K562 (cell line): Measurements from ENCODE around the gene PCOLCE2. TPM values are rescaled to one million over a fixed set of nuclear protein-coding genes. Genes with fewer than 3 reads are reported as not detected.

Experiments used
- MAFG ChIP-seq: fragments of 450-650 bp; conservative IDR thresholded peaks from 2 replicates; pipeline ENCODE4 v1.6.1; 2016; ENCODE audit warnings: missing genetic modification characterization, missing compliant biosample characterization
- NBN ChIP-seq: fragments of 450-650 bp; IDR thresholded peaks from 2 replicates; pipeline ENCODE4 v1.6.1; 2016; ENCODE audit warnings: low read depth, mild to moderate bottlenecking
- NONO ChIP-seq, 2 experiments: fragments of 200-400 bp in 1 of 2; fragments of 450-650 bp in 1 of 2; formaldehyde crosslinking in 1 of 2; IDR thresholded peaks; 2 replicates each; pipeline ENCODE4 v1.6.1; 2017; ENCODE audit warnings: low read depth in 2 of 2, mild to moderate bottlenecking in 2 of 2, moderate library complexity in 2 of 2, low read length in 1 of 2
- RBM25 ChIP-seq: fragments of 200-400 bp; formaldehyde crosslinking; IDR thresholded peaks from 2 replicates; pipeline ENCODE4 v1.6.1; 2018; ENCODE audit warnings: low read length, low read depth, moderate library complexity; ENCODE audit not compliant: severe bottlenecking
- STAT5A ChIP-seq: IDR thresholded peaks from 2 replicates; pipeline ENCODE4 v1.6.1; 2012; ENCODE audit warnings: low read length, inconsistent platforms, borderline replicate concordance
- ZNF316 ChIP-seq: fragments of 450-650 bp; IDR thresholded peaks from 2 replicates; pipeline ENCODE4 v1.6.1; 2016
- ZNF507 ChIP-seq: conservative IDR thresholded peaks from 2 replicates; pipeline ENCODE4 v1.6.1; 2017; ENCODE audit warnings: missing genetic modification characterization, missing compliant biosample characterization
- polyA plus RNA-seq, 8 experiments: library from polyadenylated mRNA; depleted of rRNA in 4 of 8; stranded (reverse) in 5 of 8; unstranded in 3 of 8; fragments of >200 nt; fragmentation: Nextera tagmentation in 2 of 8; fragmentation: Illumina TruSeq in 1 of 8; extraction: Ambion mirVana in 2 of 8; extraction: Trizol in 1 of 8; gene quantifications; 2 replicates each; pipeline versions ENCODE4 v1.2.1 to v1.2.3, GENCODE V29; 2011 to 2014; ENCODE audit warnings: inconsistent platforms in 1 of 8, missing spikeins in 1 of 8
- small RNA-seq: library from RNA; depleted of rRNA; stranded (forward); fragments of <200 nt; gene quantifications from one replicate; pipeline ENCODE3, GENCODE V24; 2014
- total RNA-seq, 7 experiments: library from RNA; depleted of rRNA in 6 of 7; stranded (reverse); fragments of >200 nt in 6 of 7; fragmentation: Illumina TruSeq in 2 of 7; extraction: Trizol in 2 of 7; gene quantifications; 2 replicates each; pipeline versions ENCODE4 v1.2.1 to v1.2.3, GENCODE V29; 2011 to 2021; ENCODE audit warnings: low replicate concordance in 1 of 7
- TF ChIP-seq, protein P1 (sequence below): IDR thresholded peaks from 2 replicates; pipeline ENCODE4 v1.6.1; 2012; ENCODE audit warnings: low read depth, low read length, improper control_type of control experiment, borderline replicate concordance

The PCOLCE2 gene
- total and polyA plus RNA-seq, 9 of the 15 experiments (the other 6 are each of a cell fraction or from before 2014, with no cell fraction given), result 0.18 to 1.2 (median 0.65) TPM

DNA sequence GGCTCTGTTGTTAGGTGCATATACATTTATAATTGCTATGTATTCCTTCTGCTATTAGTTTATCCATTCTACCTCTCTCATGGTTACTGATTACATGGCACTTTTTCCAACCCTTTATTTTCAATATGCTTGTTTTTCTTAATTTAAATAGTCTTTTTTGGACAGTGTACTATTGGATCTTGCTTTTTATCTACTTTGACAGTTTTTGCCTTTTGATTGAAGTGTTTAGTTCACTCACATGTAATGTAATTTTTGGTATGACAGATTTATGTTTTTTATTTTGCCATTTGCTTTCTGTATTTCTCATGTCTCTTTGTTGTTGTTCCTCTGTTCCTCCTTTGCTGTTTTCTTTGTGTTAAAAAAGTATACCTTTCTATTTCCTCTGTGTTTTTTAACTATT, 120.5 kb downstream of the PCOLCE2 start (continued):
- TF ChIP-seq NBN (no peak), NONO (IDR thresholded peaks at IDR 0.05; ENCODE audit: low read depth in 2 of 2, low read length in 1 of 2) (no peak), ZNF507 (tag) (peak; percentile 97), MAFG (tag) (no peak), RBM25 (peak; percentile 19), ZNF316 (peak; percentile 59), STAT5A (no peak)
- TF ChIP-seq, protein P1, sequence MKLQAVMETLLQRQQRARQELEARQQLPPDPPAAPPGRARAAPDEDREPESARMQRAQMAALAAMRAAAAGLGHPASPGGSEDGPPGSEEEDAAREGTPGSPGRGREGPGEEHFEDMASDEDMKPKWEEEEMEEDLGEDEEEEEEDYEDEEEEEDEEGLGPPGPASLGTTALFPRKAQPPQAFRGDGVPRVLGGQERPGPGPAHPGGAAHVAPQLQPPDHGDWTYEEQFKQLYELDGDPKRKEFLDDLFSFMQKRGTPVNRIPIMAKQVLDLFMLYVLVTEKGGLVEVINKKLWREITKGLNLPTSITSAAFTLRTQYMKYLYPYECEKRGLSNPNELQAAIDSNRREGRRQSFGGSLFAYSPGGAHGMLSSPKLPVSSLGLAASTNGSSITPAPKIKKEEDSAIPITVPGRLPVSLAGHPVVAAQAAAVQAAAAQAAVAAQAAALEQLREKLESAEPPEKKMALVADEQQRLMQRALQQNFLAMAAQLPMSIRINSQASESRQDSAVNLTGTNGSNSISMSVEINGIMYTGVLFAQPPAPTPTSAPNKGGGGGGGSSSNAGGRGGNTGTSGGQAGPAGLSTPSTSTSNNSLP, result no peak

Small RNA genes lying within 50 kb of the gene (small RNA-seq; reads per million reads assigned to genes)
- not detected for gene RNU7-47P

Other genes with a start within 250 kb of the PCOLCE2 start
- 2.8 and 4.1 TPM in 2 replicates for gene TRPC1, start 165.0 kb downstream of the PCOLCE2 start, total RNA-seq (2014; rRNA removed)
- gene TRPC1, start 165.0 kb downstream of the PCOLCE2 start, total RNA-seq (2014; rRNA removed; fragmentation: Illumina TruSeq; extraction: Trizol), result 5.7 and 6.5 TPM in 2 replicates
- 4.1 and 6.2 TPM in 2 replicates for gene TRPC1, start 165.0 kb downstream of the PCOLCE2 start, total RNA-seq (2015; rRNA removed; fragmentation: Illumina TruSeq; extraction: Trizol)
- 4.2 and 4.6 TPM in 2 replicates for gene TRPC1, start 165.0 kb downstream of the PCOLCE2 start, total RNA-seq (2021)
- gene TRPC1, start 165.0 kb downstream of the PCOLCE2 start, polyA plus RNA-seq (2011; rRNA removed), result 1.9 and 2.0 TPM in 2 replicates
- gene TRPC1, start 165.0 kb downstream of the PCOLCE2 start, polyA plus RNA-seq (2014; fragmentation: Illumina TruSeq; extraction: Trizol), result 3.0 and 3.5 TPM in 2 replicates
- 1 to 10 TPM; 1.4 to 2.2 TPM for gene TRPC1, start 165.0 kb downstream of the PCOLCE2 start, polyA plus RNA-seq (2014; fragmentation: Nextera tagmentation; extraction: Ambion mirVana)
- gene TRPC1, start 165.0 kb downstream of the PCOLCE2 start, polyA plus RNA-seq (2014; rRNA removed), result 2.6 and 3.5 TPM in 2 replicates
- 0.27 and 0.29 TPM in 2 replicates for gene PAQR9, start 74.6 kb upstream of the PCOLCE2 start, total RNA-seq (2014; rRNA removed)
- gene PAQR9, start 74.6 kb upstream of the PCOLCE2 start, total RNA-seq (2014; rRNA removed; fragmentation: Illumina TruSeq; extraction: Trizol), result 0.07 and 0.16 TPM in 2 replicates
- 0.04 TPM in 1 of 2 replicates, not detected in the other for gene PAQR9, start 74.6 kb upstream of the PCOLCE2 start, total RNA-seq (2015; rRNA removed; fragmentation: Illumina TruSeq; extraction: Trizol)
- gene PAQR9, start 74.6 kb upstream of the PCOLCE2 start, total RNA-seq (2021), result 0.40 and 0.58 TPM in 2 replicates
- gene PAQR9, start 74.6 kb upstream of the PCOLCE2 start, polyA plus RNA-seq (2011; rRNA removed), result 0.12 and 0.39 TPM in 2 replicates
- 0.21 and 0.22 TPM in 2 replicates for gene PAQR9, start 74.6 kb upstream of the PCOLCE2 start, polyA plus RNA-seq (2014; fragmentation: Illumina TruSeq; extraction: Trizol)
- gene PAQR9, start 74.6 kb upstream of the PCOLCE2 start, polyA plus RNA-seq (2014; fragmentation: Nextera tagmentation; extraction: Ambion mirVana), result under 1 TPM; 0.08 to 0.13 TPM
- 0.33 and 0.47 TPM in 2 replicates for gene PAQR9, start 74.6 kb upstream of the PCOLCE2 start, polyA plus RNA-seq (2014; rRNA removed)
- 116 and 128 TPM in 2 replicates for gene U2SURP, start 112.5 kb upstream of the PCOLCE2 start, total RNA-seq (2014; rRNA removed)
- gene U2SURP, start 112.5 kb upstream of the PCOLCE2 start, total RNA-seq (2014; rRNA removed; fragmentation: Illumina TruSeq; extraction: Trizol), result 280 and 375 TPM in 2 replicates
- gene U2SURP, start 112.5 kb upstream of the PCOLCE2 start, total RNA-seq (2015; rRNA removed; fragmentation: Illumina TruSeq; extraction: Trizol), result 193 and 205 TPM in 2 replicates
- 198 and 199 TPM in 2 replicates for gene U2SURP, start 112.5 kb upstream of the PCOLCE2 start, total RNA-seq (2021)
- gene U2SURP, start 112.5 kb upstream of the PCOLCE2 start, polyA plus RNA-seq (2011; rRNA removed), result 108 and 140 TPM in 2 replicates
- gene U2SURP, start 112.5 kb upstream of the PCOLCE2 start, polyA plus RNA-seq (2014; fragmentation: Illumina TruSeq; extraction: Trizol), result 174 and 178 TPM in 2 replicates
- gene U2SURP, start 112.5 kb upstream of the PCOLCE2 start, polyA plus RNA-seq (2014; fragmentation: Nextera tagmentation; extraction: Ambion mirVana), result 100 to 1,000 TPM; 191 to 322 TPM
- gene U2SURP, start 112.5 kb upstream of the PCOLCE2 start, polyA plus RNA-seq (2014; rRNA removed), result 97.8 and 140 TPM in 2 replicates
- gene CHST2, start 230.7 kb upstream of the PCOLCE2 start, total RNA-seq (2014; rRNA removed), result 27.3 and 28.5 TPM in 2 replicates
- gene CHST2, start 230.7 kb upstream of the PCOLCE2 start, total RNA-seq (2014; rRNA removed; fragmentation: Illumina TruSeq; extraction: Trizol), result 10.6 and 10.7 TPM in 2 replicates
- gene CHST2, start 230.7 kb upstream of the PCOLCE2 start, total RNA-seq (2015; rRNA removed; fragmentation: Illumina TruSeq; extraction: Trizol), result 13.9 and 14.7 TPM in 2 replicates
- gene CHST2, start 230.7 kb upstream of the PCOLCE2 start, total RNA-seq (2021), result 55.1 and 60.3 TPM in 2 replicates
- gene CHST2, start 230.7 kb upstream of the PCOLCE2 start, polyA plus RNA-seq (2011; rRNA removed), result 8.0 and 13.7 TPM in 2 replicates
- 16.5 and 19.2 TPM in 2 replicates for gene CHST2, start 230.7 kb upstream of the PCOLCE2 start, polyA plus RNA-seq (2014; fragmentation: Illumina TruSeq; extraction: Trizol)
- gene CHST2, start 230.7 kb upstream of the PCOLCE2 start, polyA plus RNA-seq (2014; fragmentation: Nextera tagmentation; extraction: Ambion mirVana), result 1 to 10 TPM; 3.4 to 3.7 TPM
- 32.6 and 36.4 TPM in 2 replicates for gene CHST2, start 230.7 kb upstream of the PCOLCE2 start, polyA plus RNA-seq (2014; rRNA removed)